Astrocyte of the cerebellum (primary cell): ENCODE results near the gene CNTNAP2.

Experiments
- DNase-seq: peaks from one replicate; pipeline ENCODE4 v3.0.0-alpha.2; 2011; ENCODE audit warnings: low read depth
- H3K4me3 ChIP-seq: 2 replicates; pipeline ENCODE4 v1.5.1; 2011; ENCODE audit warnings: mild to moderate bottlenecking, low read depth, low read length, moderate library complexity
- in situ Hi-C: cut with HindIII; loops from 2 replicates; pipeline ENCODE4 v1.10.0; 2017; ENCODE audit warnings: low sequenced_read_pairs
- TF ChIP-seq, protein P1 (sequence below): IDR thresholded peaks from 2 replicates; pipeline ENCODE4 v1.5.1; 2012; ENCODE audit warnings: low read length, low read depth, moderate library complexity, mild to moderate bottlenecking; ENCODE audit errors: missing control alignments

The CNTNAP2 gene

DNA sequence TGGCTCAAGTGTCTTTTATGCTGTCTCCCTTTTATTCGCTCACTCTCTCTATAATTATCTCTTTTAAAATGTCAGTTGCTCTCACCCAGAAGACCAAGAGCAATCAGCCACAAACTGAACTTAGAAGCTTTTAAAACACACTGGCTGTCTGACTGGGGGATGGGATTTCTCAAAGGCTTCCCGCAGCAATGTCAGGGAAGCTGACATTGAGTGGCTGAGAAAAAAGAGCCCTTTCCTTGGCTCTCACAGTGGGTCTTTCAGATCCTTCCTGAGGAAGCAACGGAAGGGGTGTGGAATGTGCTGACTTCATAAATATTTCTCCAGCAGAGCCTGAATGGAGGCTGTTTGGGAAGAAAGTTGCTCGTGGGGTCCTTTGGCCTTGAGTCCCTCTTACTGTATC, 2028.2 kb downstream of the CNTNAP2 start:
- TF ChIP-seq, protein P1, sequence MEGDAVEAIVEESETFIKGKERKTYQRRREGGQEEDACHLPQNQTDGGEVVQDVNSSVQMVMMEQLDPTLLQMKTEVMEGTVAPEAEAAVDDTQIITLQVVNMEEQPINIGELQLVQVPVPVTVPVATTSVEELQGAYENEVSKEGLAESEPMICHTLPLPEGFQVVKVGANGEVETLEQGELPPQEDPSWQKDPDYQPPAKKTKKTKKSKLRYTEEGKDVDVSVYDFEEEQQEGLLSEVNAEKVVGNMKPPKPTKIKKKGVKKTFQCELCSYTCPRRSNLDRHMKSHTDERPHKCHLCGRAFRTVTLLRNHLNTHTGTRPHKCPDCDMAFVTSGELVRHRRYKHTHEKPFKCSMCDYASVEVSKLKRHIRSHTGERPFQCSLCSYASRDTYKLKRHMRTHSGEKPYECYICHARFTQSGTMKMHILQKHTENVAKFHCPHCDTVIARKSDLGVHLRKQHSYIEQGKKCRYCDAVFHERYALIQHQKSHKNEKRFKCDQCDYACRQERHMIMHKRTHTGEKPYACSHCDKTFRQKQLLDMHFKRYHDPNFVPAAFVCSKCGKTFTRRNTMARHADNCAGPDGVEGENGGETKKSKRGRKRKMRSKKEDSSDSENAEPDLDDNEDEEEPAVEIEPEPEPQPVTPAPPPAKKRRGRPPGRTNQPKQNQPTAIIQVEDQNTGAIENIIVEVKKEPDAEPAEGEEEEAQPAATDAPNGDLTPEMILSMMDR = no peak

GRCh38 chr7:148146346-148146745, 2029.7 kb downstream of the CNTNAP2 start:
- DNase-seq = no peak
- in situ Hi-C loops = no loop called here
- TF ChIP-seq, protein P1 = no peak

More for the DNA sequence above, 2028.2 kb downstream of the CNTNAP2 start:
- in situ Hi-C loops = no loop called here
- DNase-seq = no peak
- H3K4me3 ChIP-seq = no peak overlapping the region

GRCh38 chr7:148147438-148147837, 2030.8 kb downstream of the CNTNAP2 start:
- in situ Hi-C loops = no loop called here
- no peak for DNase-seq
- TF ChIP-seq, protein P1 = no peak
- H3K4me3 ChIP-seq = no peak overlapping the region

More at GRCh38 chr7:148146346-148146745, 2029.7 kb downstream of the CNTNAP2 start:
- no peak overlapping the region for H3K4me3 ChIP-seq

GRCh38 chr7:148148456-148148855, 2031.9 kb downstream of the CNTNAP2 start:
- TF ChIP-seq, protein P1 = no peak
- no peak overlapping the region for H3K4me3 ChIP-seq
- DNase-seq = no peak
- in situ Hi-C loops = no loop called here

- TF ChIP-seq, protein P1 = no peak
- no peak for DNase-seq
- H3K4me3 ChIP-seq = no peak overlapping the region
- in situ Hi-C loops = no loop called here
Measured at GRCh38 chr7:148149730-148150129, 2033.1 kb downstream of the CNTNAP2 start.

- TF ChIP-seq, protein P1 = no peak
- in situ Hi-C loops = no loop called here
- no peak overlapping the region for H3K4me3 ChIP-seq
- DNase-seq = no peak
Measured at GRCh38 chr7:148151778-148152177, 2035.2 kb downstream of the CNTNAP2 start.
